OCI-LY7 (cell line): ENCODE data around the gene ERGIC3. TPM values are rescaled to one million over a fixed set of nuclear protein-coding genes. Genes with fewer than 3 reads are reported as not detected.

ENCODE experiments used
- small RNA-seq: library from RNA; depleted of rRNA; stranded (forward); fragments of <200 nt; gene quantifications from one replicate; pipeline ENCODE3, GENCODE V24; 2014
- total RNA-seq, 2 experiments: library from RNA; depleted of rRNA in 1 of 2; stranded (reverse); fragments of >200 nt in 1 of 2; shearing (Covaris generic) in 1 of 2; gene quantifications; 2 replicates each; pipeline ENCODE4 v1.2.3, GENCODE V29; 2014 to 2022

Gene ERGIC3
- total RNA-seq, 2 experiments from 2014 or later: 170 to 171 TPM

Small RNAs within 50 kb of the gene (small RNA-seq; reads per million reads assigned to genes)
- gene RPL37P1: not detected

Other genes starting within 250 kb of the ERGIC3 start
- not detected in 2 replicates for gene FAM83C, start 249.7 kb upstream of the ERGIC3 start, total RNA-seq (2014; rRNA removed; shearing (Covaris generic))
- gene FAM83C, start 249.7 kb upstream of the ERGIC3 start, total RNA-seq (2022): not detected in 2 replicates
- gene UQCC1, start 130.1 kb upstream of the ERGIC3 start, total RNA-seq (2014; rRNA removed; shearing (Covaris generic)): 53.0 and 65.3 TPM in 2 replicates
- gene UQCC1, start 130.1 kb upstream of the ERGIC3 start, total RNA-seq (2022): 85.2 and 88.6 TPM in 2 replicates
- gene GDF5, start 103.8 kb upstream of the ERGIC3 start, total RNA-seq (2014; rRNA removed; shearing (Covaris generic)): not detected in 2 replicates
- not detected in 2 replicates for gene GDF5, start 103.8 kb upstream of the ERGIC3 start, total RNA-seq (2022)
- 28.6 and 31.6 TPM in 2 replicates for gene CEP250, start 86.5 kb upstream of the ERGIC3 start, total RNA-seq (2014; rRNA removed; shearing (Covaris generic))
- 68.9 and 74.4 TPM in 2 replicates for gene CEP250, start 86.5 kb upstream of the ERGIC3 start, total RNA-seq (2022)
- gene C20orf173, start 12.4 kb upstream of the ERGIC3 start, total RNA-seq (2014; rRNA removed; shearing (Covaris generic)): not detected in 2 replicates
- gene C20orf173, start 12.4 kb upstream of the ERGIC3 start, total RNA-seq (2022): not detected in 2 replicates
- 12.1 and 24.7 TPM in 2 replicates for gene SPAG4, start 73.8 kb downstream of the ERGIC3 start, total RNA-seq (2014; rRNA removed; shearing (Covaris generic))
- 58.2 and 64.2 TPM in 2 replicates for gene SPAG4, start 73.8 kb downstream of the ERGIC3 start, total RNA-seq (2022)
- gene CPNE1, start 122.8 kb downstream of the ERGIC3 start, total RNA-seq (2014; rRNA removed; shearing (Covaris generic)): 83.3 and 83.7 TPM in 2 replicates
- gene CPNE1, start 122.8 kb downstream of the ERGIC3 start, total RNA-seq (2022): 193 and 202 TPM in 2 replicates
- 63.8 and 66.3 TPM in 2 replicates for gene RBM12, start 122.8 kb downstream of the ERGIC3 start, total RNA-seq (2014; rRNA removed; shearing (Covaris generic))
- gene RBM12, start 122.8 kb downstream of the ERGIC3 start, total RNA-seq (2022): 152 and 160 TPM in 2 replicates
- gene NFS1, start 157.3 kb downstream of the ERGIC3 start, total RNA-seq (2014; rRNA removed; shearing (Covaris generic)): 32.8 and 56.2 TPM in 2 replicates
- gene NFS1, start 157.3 kb downstream of the ERGIC3 start, total RNA-seq (2022): 41.3 and 43.4 TPM in 2 replicates
- gene ROMO1, start 157.3 kb downstream of the ERGIC3 start, total RNA-seq (2014; rRNA removed; shearing (Covaris generic)): 393 and 411 TPM in 2 replicates
- gene ROMO1, start 157.3 kb downstream of the ERGIC3 start, total RNA-seq (2022): 109 and 164 TPM in 2 replicates
- 346 and 448 TPM in 2 replicates for gene RBM39, start 200.2 kb downstream of the ERGIC3 start, total RNA-seq (2014; rRNA removed; shearing (Covaris generic))
- gene RBM39, start 200.2 kb downstream of the ERGIC3 start, total RNA-seq (2022): 429 and 431 TPM in 2 replicates
- gene PHF20, start 229.9 kb downstream of the ERGIC3 start, total RNA-seq (2014; rRNA removed; shearing (Covaris generic)): 37.9 and 43.6 TPM in 2 replicates
- gene PHF20, start 229.9 kb downstream of the ERGIC3 start, total RNA-seq (2022): 47.8 and 51.4 TPM in 2 replicates